Urinary bladder (tissue), 4 donors: ENCODE data around the gene LYRM9. TPM values are rescaled to one million over a fixed set of nuclear protein-coding genes. Genes with fewer than 3 reads are reported as not detected.
"Not testable (repeated sequence)": the region's sequence is repeated elsewhere in the genome, so short reads cannot be mapped to it uniquely, and the experiment has no call there.

ENCODE experiments used
- DNase-seq: peaks from one replicate; pipeline ENCODE4 v3.0.0-alpha.2; 2015; ENCODE audit errors: extremely low spot score
- H3K27ac ChIP-seq: one replicate; pipeline ENCODE4 v1.5.1; 2013; ENCODE audit warnings: low read depth, mild to moderate bottlenecking, moderate library complexity
- H3K36me3 ChIP-seq: one replicate; pipeline ENCODE4 v1.6.1; 2013; ENCODE audit warnings: mild to moderate bottlenecking, moderate library complexity; ENCODE audit not compliant: insufficient read depth
- H3K4me1 ChIP-seq: one replicate; pipeline ENCODE4 v1.6.1; 2013; ENCODE audit warnings: mild to moderate bottlenecking, moderate library complexity; ENCODE audit not compliant: insufficient read depth
- H3K4me3 ChIP-seq: one replicate; pipeline ENCODE4 v1.5.1; 2013; ENCODE audit warnings: low read depth, low read length
- WGBS: extraction: QIAGEN DNeasy Blood & Tissue Kit; methylation state at CpG from one replicate; pipeline ENCODE4 v1.1.7; 2013; 5-methylcytosine and 5-hydroxymethylcytosine counted together
- polyA plus RNA-seq: library from polyadenylated mRNA; stranded (reverse); fragments of 200-250 nt; gene quantifications from one replicate; pipeline ENCODE4 v1.2.3, GENCODE V29; 2013
- total RNA-seq: library from RNA; depleted of rRNA; stranded (reverse); fragments of >200 nt; gene quantifications from one replicate; pipeline ENCODE4 v1.2.3, GENCODE V29; 2014
- donor health status: healthy with polysubstance abuse.
- donor health status: healthy.

LYRM9 gene
- total and polyA plus RNA-seq, 2 donors = 8.0 to 17.7 TPM

GRCh38 chr17:27854163-27854562 lies 39.0 kb downstream of the LYRM9 start:
- no peaks in the 10 kb centered on the region for H3K36me3 ChIP-seq
- WGBS = 85% methylated on average over 5 of the region's 5 CpGs
- no peak overlapping the region for H3K27ac ChIP-seq
- DNase-seq = no peak
- no peaks in the 10 kb centered on the region for H3K4me1 ChIP-seq
- no peak overlapping the region for H3K4me3 ChIP-seq

DNA sequence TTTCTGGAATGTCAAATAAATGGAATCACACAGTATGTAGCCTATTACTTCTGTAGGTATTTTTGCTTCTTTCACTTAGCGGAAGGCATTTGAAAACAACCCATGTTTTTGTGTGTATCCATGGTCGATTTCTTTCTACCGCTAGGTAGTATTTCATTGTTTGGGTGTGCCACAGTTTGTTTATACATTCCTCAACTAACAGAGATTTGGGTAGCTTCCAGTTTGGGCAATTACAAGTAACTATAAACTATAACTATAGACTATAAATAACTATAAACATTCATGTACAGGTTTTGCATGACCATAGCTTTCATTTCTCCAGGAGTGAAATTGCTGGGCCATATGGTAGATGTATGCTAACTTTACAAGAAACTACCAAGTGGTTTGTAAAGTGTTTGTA lies 40.1 kb downstream of the LYRM9 start:
- Histone ChIP-seq H3K27ac (no peak overlapping the region), H3K36me3 (no peaks in the 10 kb centered on the region), H3K4me3 (no peak overlapping the region), H3K4me1 (no peaks in the 10 kb centered on the region)
- DNase-seq = no peak
- 59% methylated on average over 3 of the region's 3 CpGs for whole genome bisulfite sequencing

DNA sequence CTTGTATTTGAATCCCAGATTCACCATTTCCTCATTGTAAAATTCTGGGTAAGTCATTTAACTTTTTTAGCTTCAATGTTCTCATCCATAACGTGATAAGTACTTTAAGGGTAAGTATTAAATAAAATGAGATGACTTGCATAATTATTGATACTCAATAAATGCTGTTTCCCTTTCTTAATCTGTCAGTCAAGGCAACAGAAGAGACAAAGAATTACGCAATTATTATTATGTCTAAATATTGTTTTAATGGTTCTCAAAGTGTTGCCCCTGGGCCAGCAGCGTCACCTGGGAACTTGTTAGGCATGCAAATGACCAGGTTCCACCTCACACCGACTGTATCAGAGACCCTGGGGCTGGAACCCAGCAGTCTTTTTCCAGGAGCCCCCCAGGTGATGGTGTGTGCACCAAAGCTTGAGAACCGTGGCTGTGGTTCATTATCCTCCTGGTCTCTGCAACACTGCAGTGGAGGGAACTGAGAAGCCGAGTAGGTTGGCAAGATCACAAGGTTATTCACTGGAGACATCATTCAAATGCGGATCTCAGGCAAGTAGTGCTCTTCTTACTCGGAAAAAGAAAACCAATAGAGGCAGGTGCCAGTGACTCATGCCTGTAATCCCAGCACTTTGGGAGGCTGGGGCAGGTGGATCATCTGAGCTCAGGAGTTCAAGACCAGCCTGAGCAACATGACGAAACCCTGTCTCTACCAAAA lies 43.5 kb downstream of the LYRM9 start:
- 80% methylated on average over 9 of the region's 9 CpGs for WGBS
- no peak for DNase-seq
- Histone ChIP-seq H3K36me3 (no peaks in the 10 kb centered on the region), H3K27ac (no peak overlapping the region), H3K4me3 (no peak overlapping the region), H3K4me1 (no peaks in the 10 kb centered on the region)

GRCh38 chr17:27848931-27849330 lies 44.2 kb downstream of the LYRM9 start:
- Histone ChIP-seq H3K4me1 (no peaks in the 10 kb centered on the region), H3K36me3 (no peaks in the 10 kb centered on the region), H3K4me3 (no peak overlapping the region), H3K27ac (no peak overlapping the region)
- DNase-seq = no peak
- whole genome bisulfite sequencing = 75% methylated on average over 3 of the region's 3 CpGs

- H3K36me3 ChIP-seq, H3K27ac ChIP-seq, H3K4me3 ChIP-seq, DNase-seq, H3K4me1 ChIP-seq: not testable (repeated sequence)
- 82% methylated on average over 11 of the region's 11 CpGs for WGBS
Measured at GRCh38 chr17:27846808-27847307, 46.3 kb downstream of the LYRM9 start.

GRCh38 chr17:27846042-27846655 lies 47.0 kb downstream of the LYRM9 start:
- DNase-seq = no peak
- Histone ChIP-seq H3K36me3 (no peaks in the 10 kb centered on the region), H3K4me1 (no peaks in the 10 kb centered on the region), H3K27ac (no peak overlapping the region), H3K4me3 (no peak overlapping the region)
- WGBS = 77% methylated on average over 23 of the region's 23 CpGs

GRCh38 chr17:27845264-27846041 lies 47.7 kb downstream of the LYRM9 start:
- 71% methylated on average over 13 of the region's 13 CpGs for WGBS
- no peak overlapping the region for H3K27ac ChIP-seq
- no peak for DNase-seq
- H3K4me3 ChIP-seq = no peak overlapping the region
- H3K4me1 ChIP-seq = no peaks in the 10 kb centered on the region
- H3K36me3 ChIP-seq = no peaks in the 10 kb centered on the region

- Histone ChIP-seq H3K4me3 (no peak overlapping the region), H3K4me1 (no peaks in the 10 kb centered on the region), H3K36me3 (no peaks in the 10 kb centered on the region), H3K27ac (no peak overlapping the region)
- 91% methylated on average over 1 of the region's 1 CpG for WGBS
- no peak for DNase-seq
Measured at GRCh38 chr17:27840688-27841087, 52.5 kb downstream of the LYRM9 start.

GRCh38 chr17:27840406-27840678 lies 52.8 kb downstream of the LYRM9 start:
- not testable (repeated sequence) for H3K36me3 ChIP-seq, H3K4me1 ChIP-seq, H3K4me3 ChIP-seq, H3K27ac ChIP-seq, DNase-seq
- WGBS = no CpG with 5 or more reads among the region's 1 CpG

DNA sequence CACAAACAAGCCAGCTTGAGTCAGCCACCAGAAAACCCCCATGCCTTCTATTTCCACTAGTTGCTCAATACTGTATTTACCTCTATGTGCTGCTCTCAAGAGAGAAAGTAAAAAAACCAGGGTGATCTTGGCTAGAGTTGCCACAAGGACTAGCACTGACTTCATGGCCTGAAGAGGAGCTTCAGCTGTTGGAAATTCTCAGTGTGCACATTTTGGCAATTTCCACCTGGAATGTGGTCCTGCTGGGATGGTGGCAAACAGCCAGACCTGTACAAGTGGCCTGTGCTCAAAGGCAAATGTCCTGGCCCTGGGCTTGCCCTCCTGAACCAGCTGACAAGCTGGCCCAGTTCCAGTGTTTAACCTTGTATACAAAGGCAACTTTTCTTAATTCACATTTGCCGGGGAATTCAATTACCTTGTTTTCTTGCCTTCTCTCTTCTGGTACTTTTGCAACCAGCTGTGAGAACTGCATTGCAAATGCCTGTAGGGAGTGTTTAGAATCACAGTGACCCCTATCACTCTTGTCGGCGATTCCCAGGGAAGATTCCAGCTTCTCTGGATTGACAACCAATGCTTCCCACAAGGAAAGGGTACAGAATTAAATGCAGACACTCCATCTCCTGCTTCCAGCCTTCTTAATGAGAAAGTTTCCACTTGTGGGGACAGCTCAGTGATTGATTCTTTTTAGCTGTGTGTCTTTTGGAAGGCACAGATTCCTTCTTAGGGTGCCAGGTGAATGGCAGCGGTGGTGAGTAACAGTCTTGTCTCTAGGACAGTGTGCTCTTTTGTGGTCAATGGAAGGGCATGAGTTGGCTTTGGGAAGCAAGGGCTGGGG lies 53.4 kb downstream of the LYRM9 start:
- H3K27ac ChIP-seq, H3K36me3 ChIP-seq, DNase-seq, H3K4me3 ChIP-seq, H3K4me1 ChIP-seq: not testable (repeated sequence)
- WGBS = 43% methylated on average over 1 of the region's 4 CpGs

- 69% methylated on average over 2 of the region's 3 CpGs for WGBS
- H3K4me3 ChIP-seq, H3K4me1 ChIP-seq, H3K36me3 ChIP-seq, DNase-seq, H3K27ac ChIP-seq: not testable (repeated sequence)
Measured at GRCh38 chr17:27838607-27839006, 54.6 kb downstream of the LYRM9 start.

GRCh38 chr17:27837769-27838168 lies 55.4 kb downstream of the LYRM9 start:
- not testable (repeated sequence) for H3K4me3 ChIP-seq, H3K27ac ChIP-seq, DNase-seq, H3K36me3 ChIP-seq, H3K4me1 ChIP-seq
- WGBS = 96% methylated on average over 1 of the region's 1 CpG

- no peak overlapping the region for H3K4me3 ChIP-seq
- H3K27ac ChIP-seq = no peak overlapping the region
- DNase-seq = no peak
- H3K4me1 ChIP-seq = no peaks in the 10 kb centered on the region
- H3K36me3 ChIP-seq = no peaks in the 10 kb centered on the region
Measured at GRCh38 chr17:27836651-27837050, 56.5 kb downstream of the LYRM9 start.
